GM18526 (cell line): ENCODE measurements around the gene ABHD14A.

Experiments used
- POLR2A ChIP-seq: IDR thresholded peaks from 3 replicates; pipeline ENCODE4 v1.6.1; 2011; ENCODE audit not compliant: insufficient read length; ENCODE audit errors: extremely low read depth

The ABHD14A gene

DNA sequence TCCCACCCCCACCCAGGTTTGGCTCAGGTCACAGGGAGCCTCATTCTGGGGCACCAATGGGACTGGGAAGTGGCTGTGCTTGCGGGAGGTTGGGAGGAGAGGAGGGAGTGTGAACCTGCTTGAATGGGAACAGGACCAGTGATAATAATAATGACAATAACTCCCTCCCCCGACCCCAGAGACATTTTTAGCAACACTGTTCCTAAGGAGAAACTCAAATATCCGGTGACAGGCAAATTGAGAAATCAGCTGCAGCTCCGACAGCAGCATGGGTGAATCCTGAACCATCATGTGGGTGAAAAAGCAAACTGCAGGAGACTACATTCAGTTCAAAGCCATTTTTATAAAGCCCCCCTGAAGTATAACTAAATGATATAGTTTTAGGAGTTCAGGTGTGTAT lies 32.4 kb downstream of the ABHD14A start:
- no peak for TF ChIP-seq POLR2A

DNA sequence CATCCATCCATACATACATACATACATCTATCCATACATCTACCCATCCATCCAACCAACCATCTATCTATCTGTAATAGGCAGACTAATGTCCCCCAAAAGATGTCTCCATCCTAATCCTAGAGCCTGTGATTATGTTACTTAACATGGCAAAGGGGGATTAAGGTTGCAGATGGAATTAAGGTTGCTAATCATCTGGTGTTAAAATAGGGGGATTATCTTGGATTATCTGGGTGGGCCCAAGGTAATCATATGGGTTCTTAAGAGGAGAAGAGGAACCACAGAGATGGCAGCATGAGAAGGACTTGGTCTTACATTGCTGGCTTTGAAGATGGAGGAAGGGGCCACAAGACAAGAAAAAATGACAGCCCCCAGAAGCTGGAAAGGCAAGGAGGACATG lies 35.6 kb downstream of the ABHD14A start:
- no peak for TF ChIP-seq POLR2A

DNA sequence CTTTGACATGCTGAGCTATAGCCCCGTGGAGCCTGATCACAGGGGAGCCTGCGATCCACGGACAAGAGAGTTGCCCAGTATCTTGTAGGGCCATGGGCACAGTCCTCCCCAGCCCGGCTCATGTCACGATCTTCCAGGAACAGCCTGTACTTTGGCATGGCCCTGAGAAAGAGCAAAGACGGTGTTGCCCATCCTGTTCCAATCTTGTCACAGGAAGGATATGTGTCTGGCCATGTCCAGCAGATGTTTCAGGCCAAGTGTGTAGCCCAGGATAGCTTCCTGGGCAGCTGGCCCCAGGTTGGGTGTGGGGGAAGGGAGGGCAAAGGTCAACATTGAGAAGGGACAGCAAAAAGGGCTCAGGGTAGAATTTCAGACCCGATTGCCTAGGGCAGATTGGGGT lies 37.8 kb downstream of the ABHD14A start:
- no peak for TF ChIP-seq POLR2A

DNA sequence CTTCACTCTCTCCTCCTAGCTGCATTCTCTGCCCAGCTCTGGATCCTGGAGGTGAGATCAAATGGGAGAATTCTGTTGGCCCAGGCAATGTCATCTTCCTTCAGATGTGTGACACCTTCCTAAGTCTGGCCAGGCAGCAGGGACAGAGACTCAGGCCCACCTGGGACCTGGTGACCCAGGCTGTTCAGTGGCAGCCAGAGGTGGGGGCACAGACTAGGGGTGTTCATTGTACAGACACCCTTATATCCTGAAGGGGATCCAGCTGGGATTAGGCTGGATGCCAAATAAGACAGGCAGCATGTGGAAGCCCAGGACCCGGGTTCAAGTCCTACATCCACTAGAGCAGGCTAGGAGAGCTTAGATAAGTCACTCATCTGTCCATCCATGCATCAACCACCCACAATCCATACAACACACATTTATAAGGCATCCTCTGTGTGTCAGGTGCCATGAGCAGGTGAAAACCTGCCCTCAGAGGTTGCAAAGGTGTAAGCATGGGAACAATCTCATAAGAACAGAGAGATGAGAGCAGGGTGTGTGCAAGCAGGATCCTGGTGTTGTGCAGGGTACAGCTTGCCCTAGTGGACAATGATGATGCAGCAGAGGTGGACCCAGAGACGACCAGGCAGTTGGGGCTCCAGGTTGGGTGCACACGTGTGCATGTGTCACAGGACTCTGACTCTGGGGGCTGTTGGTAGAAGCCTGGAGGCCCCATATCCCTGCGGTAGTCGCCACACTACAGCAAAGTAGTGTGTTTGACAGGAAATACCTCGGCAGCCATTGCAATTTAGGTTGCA lies 39.1 kb downstream of the ABHD14A start:
- TF ChIP-seq POLR2A = no peak

- TF ChIP-seq POLR2A = no peak
Observed at GRCh38 chr3:52014613-52015012, 39.7 kb downstream of the ABHD14A start.

GRCh38 chr3:52015438-52016228 lies 40.8 kb downstream of the ABHD14A start:
- no peak for TF ChIP-seq POLR2A

- no peak for TF ChIP-seq POLR2A
Observed at GRCh38 chr3:52017586-52017985, 42.7 kb downstream of the ABHD14A start.

- TF ChIP-seq POLR2A = no peak
Observed at GRCh38 chr3:52018319-52019000, 43.6 kb downstream of the ABHD14A start.

GRCh38 chr3:52019352-52020080 lies 44.7 kb downstream of the ABHD14A start:
- TF ChIP-seq POLR2A = no peak

- no peak for TF ChIP-seq POLR2A
Observed at GRCh38 chr3:52020796-52021195, 45.9 kb downstream of the ABHD14A start.

- TF ChIP-seq POLR2A = no peak
Observed at GRCh38 chr3:52021489-52022268, 46.8 kb downstream of the ABHD14A start.

- TF ChIP-seq POLR2A = no peak
Observed at GRCh38 chr3:52022323-52023100, 47.6 kb downstream of the ABHD14A start.

GRCh38 chr3:52023101-52023770 lies 48.4 kb downstream of the ABHD14A start:
- TF ChIP-seq POLR2A = no peak
